IgD-negative memory B cell (primary cell): Measurements from ENCODE around the gene DISP3. TPM values are rescaled to one million over a fixed set of nuclear protein-coding genes. Genes with fewer than 3 reads are reported as not detected.
A peak's percentile ranks its signal among the peaks of the same experiment; 100 is the strongest.

Experiments used
- H3K27ac Mint-ChIP-seq, 3 donors: one replicate each; pipeline ENCODE4 v1.8.0; 2020 to 2022; ENCODE audit warnings: mild to moderate bottlenecking in 3 of 3, mixed read lengths in 3 of 3, moderate library complexity in 1 of 3
- H3K27me3 Mint-ChIP-seq: one replicate; pipeline ENCODE4 v1.8.0; 2021; ENCODE audit warnings: mixed read lengths
- H3K36me3 Mint-ChIP-seq: one replicate; pipeline ENCODE4 v1.8.0; 2020; ENCODE audit warnings: mild to moderate bottlenecking, mixed read lengths
- H3K4me1 Mint-ChIP-seq, 3 donors: one replicate each; pipeline ENCODE4 v1.8.0; 2020 to 2022; ENCODE audit warnings: mixed read lengths in 3 of 3, mild to moderate bottlenecking in 1 of 3
- H3K4me3 Mint-ChIP-seq, 4 donors: one replicate each; pipeline ENCODE4 v1.8.0; 2020 to 2022; ENCODE audit warnings: mild to moderate bottlenecking in 4 of 4, mixed read lengths in 4 of 4, moderate library complexity in 3 of 4
- H3K9me3 Mint-ChIP-seq, 3 donors: one replicate each; pipeline ENCODE4 v1.8.0; 2020 to 2021; ENCODE audit warnings: mixed read lengths in 3 of 3, mild to moderate bottlenecking in 1 of 3
- polyA plus RNA-seq: library from polyadenylated mRNA; unstranded; fragments of 300-500 nt; fragmentation: Illumina TruSeq; gene quantifications from one replicate; pipeline ENCODE4 v1.2.3, GENCODE V29; 2021

Gene DISP3
- polyA plus RNA-seq, 1 donor from 2014 or later, result not detected

DNA sequence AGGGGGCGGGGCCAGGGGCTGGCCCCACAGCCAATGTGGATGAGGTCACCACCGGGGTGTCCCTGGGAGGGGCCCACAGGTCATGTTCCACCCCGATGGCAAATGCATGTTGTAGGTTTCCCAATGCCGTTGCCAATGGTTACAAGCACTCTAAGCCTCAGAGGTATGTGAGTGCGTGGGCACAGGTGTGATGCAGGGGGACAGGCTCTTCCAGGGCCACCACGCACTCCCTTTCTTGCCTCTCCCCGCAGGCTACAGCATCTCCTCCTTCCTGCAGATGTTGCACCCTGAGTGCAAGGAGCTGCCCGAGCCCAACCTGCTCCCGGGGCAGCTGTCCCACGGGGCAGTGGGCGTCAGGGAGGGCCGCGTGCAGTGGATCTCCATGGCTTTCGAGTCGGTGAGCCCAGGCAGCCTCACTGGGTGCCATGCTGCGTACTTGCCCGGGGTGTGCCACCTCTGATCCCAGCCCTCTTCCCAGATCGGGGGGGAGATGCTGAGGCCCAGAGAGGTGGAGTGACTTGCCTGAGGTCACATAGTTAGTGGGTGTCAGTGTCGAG is 52.4 kb downstream of the DISP3 start:
- Mint-ChIP-seq H3K27me3 (peaks cover 2% of the 10 kb centered on the region), H3K4me1 (no peaks in the 10 kb centered on the region), H3K4me3 (no peak overlapping the region), H3K36me3 (no peaks in the 10 kb centered on the region), H3K9me3 (no peaks in the 10 kb centered on the region), H3K27ac (no peak overlapping the region)

DNA sequence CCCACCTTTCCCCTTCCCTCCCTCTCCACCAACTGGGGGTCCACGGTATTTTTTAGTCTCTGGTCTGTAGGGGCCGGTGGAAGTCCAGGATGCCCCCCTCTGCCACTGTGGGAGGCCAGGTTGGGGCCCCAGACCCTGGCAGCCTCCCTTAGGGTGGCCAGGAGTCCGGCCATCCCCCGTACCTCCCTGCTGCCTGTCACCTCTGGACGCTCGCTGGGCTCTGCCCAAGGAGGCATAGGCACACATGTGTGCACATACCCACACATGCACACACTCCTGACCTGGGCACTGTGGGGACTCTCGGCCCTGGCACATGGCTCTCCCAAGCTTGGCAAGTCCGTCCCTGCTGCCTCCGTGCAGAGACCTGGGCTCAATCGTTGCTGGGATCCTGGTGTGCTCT is 53.0 kb downstream of the DISP3 start:
- H3K27ac Mint-ChIP-seq, result no peak overlapping the region
- H3K27me3 Mint-ChIP-seq, result peaks cover 2% of the 10 kb centered on the region
- H3K4me3 Mint-ChIP-seq, result no peak overlapping the region
- no peaks in the 10 kb centered on the region for H3K9me3 Mint-ChIP-seq
- H3K36me3 Mint-ChIP-seq, result no peaks in the 10 kb centered on the region
- no peaks in the 10 kb centered on the region for H3K4me1 Mint-ChIP-seq

DNA sequence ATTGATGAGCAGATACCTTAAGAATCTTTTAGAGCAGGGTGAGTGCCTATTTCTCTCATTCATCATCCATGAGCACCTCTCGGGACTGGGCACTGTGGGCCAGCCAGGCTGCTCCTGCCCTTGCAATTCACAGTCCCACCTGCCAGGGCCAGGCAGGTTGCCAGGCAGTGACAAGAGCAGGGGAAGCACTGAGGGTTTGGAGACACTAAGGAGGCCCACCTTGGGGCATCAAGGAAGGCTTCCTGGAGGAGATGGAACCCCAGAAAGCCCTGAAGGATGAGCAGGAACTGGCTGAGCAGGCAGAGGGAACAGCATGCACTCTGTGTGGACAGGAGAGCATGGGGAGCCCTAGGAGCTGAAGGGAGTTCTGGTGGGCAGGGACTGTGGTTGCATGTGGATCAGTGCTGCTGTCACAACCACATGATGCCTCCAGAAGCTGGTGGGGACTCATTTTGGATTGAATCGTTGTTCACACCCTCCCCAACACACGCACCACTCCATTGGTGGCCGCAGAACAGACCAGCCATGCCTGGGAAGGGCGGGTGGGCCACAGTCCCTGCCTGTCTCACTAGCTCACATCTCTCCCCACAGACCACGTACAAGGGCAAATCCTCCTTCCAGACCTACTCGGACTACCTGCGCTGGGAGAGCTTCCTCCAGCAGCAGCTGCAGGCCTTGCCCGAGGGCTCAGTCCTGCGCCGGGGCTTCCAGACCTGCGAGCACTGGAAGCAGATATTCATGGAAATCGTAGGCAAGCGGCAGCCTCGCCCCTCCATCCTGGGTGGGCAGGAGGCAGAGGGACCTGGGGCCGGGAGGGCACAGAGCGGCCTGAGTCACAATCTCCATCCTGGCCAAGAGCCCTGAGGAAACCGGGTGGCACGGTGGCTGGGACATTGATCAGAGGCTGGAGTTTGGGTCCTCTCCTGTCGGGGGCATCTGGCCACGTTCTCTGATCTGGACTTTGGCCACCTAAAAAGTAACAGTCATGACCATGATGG is 55.1 kb downstream of the DISP3 start:
- no peaks in the 10 kb centered on the region for H3K4me1 Mint-ChIP-seq
- peaks cover 2% of the 10 kb centered on the region for H3K27me3 Mint-ChIP-seq
- no peak overlapping the region for H3K4me3 Mint-ChIP-seq
- H3K36me3 Mint-ChIP-seq, result no peaks in the 10 kb centered on the region
- H3K9me3 Mint-ChIP-seq, result no peaks in the 10 kb centered on the region
- peak overlapping the region in 1 of 3 donors; percentile 73 for H3K27ac Mint-ChIP-seq

DNA sequence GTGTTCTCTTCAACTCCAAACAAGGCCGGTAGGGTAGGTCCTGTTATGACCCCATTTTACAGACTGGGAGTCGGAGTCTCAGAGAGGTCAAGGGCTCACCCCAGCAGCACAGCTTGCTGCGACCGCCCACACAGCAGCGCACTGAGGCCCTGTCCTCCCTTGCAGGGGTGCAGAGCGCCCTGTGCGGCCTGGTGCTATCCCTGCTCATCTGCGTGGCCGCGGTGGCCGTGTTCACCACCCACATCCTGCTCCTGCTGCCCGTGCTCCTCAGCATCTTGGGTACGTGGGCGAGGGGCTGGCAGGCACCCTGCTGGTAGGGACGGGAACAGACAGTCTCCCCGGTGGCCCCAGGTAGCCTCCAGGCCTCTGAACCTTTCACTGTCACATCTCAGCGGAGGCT is 55.9 kb downstream of the DISP3 start:
- Mint-ChIP-seq H3K4me3 (no peak overlapping the region), H3K27ac (no peak overlapping the region), H3K4me1 (no peaks in the 10 kb centered on the region), H3K27me3 (peaks cover 2% of the 10 kb centered on the region), H3K9me3 (no peaks in the 10 kb centered on the region), H3K36me3 (no peaks in the 10 kb centered on the region)

DNA sequence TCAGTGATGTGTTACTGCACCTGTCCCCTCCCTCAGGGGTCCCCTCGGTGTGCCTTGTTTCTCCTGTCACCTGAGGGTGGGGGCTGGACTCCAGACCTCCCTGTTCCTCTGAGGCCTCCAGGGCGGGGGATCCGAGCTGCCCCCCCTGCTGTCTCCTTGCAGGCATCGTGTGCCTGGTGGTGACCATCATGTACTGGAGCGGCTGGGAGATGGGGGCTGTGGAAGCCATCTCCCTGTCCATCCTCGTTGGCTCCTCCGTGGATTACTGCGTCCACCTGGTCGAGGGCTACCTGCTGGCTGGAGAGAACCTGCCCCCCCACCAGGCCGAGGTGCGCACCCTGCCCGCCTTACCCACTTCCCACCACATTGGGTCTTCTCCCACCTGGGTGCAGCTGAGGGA is 56.4 kb downstream of the DISP3 start:
- Mint-ChIP-seq H3K9me3 (no peaks in the 10 kb centered on the region), H3K27me3 (peaks cover 2% of the 10 kb centered on the region), H3K27ac (no peak overlapping the region), H3K4me3 (no peak overlapping the region), H3K4me1 (no peaks in the 10 kb centered on the region), H3K36me3 (no peaks in the 10 kb centered on the region)

DNA sequence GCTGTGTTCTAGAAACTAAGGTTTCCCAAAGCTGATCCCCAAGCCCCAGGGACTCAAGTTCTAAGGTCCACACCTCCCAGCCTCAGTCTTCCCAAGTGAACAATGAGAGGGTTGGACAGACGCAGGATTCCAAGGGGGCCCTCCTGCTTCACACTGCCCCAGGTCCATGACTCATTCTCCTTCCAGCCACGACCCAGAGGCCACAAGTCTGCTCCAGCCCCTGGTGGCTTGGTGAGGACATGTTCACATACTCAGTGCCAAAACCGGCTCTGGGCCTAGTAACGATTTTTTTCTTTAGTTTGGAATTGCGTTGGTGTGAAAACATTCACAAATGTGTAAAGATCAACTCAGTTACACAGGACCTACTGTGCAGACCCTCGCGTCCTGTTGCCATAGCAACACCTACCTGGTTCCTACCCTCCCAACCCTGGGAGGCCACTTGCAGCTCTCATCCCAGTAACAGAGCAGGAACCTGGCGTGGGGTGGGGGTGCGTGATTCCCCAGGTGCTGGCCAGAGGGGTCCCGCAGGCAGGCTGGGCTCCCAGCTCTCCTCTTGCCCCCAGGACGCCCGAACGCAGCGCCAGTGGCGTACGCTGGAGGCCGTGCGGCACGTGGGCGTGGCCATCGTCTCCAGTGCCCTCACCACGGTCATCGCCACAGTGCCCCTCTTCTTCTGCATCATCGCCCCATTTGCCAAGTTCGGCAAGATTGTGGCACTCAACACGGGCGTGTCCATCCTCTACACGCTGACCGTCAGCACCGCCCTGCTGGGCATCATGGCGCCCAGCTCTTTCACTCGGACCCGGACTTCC is 57.0 kb downstream of the DISP3 start:
- H3K4me3 Mint-ChIP-seq, result no peak overlapping the region
- H3K27ac Mint-ChIP-seq, result no peak overlapping the region
- H3K27me3 Mint-ChIP-seq, result peaks cover 4% of the 10 kb centered on the region

DNA sequence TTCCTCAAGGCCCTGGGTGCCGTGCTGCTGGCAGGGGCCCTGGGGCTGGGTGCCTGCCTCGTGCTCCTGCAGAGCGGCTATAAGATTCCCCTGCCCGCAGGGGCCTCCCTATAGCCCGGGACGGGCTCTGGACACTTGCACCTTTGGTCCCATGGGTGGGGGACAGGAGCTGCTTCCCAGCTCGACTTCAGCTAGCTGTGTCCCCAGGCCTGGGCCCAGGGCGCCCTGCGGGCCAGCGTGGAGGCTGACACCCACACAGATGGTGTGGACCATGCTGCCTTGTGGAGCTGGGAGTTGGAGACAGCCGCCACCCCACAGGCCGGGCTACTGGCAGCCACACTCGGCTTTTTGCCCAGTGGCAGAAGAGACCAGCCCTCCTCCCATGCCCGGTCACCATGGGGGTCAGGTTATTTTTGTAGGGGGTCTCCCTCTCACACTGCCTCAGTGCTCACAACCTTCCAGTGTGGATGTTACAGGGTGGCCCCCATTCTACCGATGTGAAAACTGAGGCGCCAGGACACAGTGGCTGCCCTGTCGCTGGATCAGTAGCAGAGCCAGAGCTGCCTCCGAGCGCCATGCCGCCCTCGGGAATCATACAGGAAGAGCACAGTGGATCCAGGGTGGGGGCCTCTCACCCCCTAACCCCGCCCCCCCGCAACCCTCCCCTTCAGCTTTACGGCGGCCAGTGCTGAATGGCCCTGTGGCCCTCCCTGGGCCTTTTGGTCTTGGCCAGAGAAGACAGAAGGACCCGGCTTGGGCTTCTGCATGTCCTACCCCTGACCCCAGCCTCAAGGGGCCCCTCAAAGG is 57.8 kb downstream of the DISP3 start:
- no peaks in the 10 kb centered on the region for H3K36me3 Mint-ChIP-seq
- H3K27ac Mint-ChIP-seq, result no peak overlapping the region
- no peaks in the 10 kb centered on the region for H3K9me3 Mint-ChIP-seq
- H3K27me3 Mint-ChIP-seq, result peaks cover 4% of the 10 kb centered on the region
- H3K4me1 Mint-ChIP-seq, result no peaks in the 10 kb centered on the region
- no peak overlapping the region for H3K4me3 Mint-ChIP-seq

More for the DNA sequence above, 57.0 kb downstream of the DISP3 start:
- no peaks in the 10 kb centered on the region for H3K9me3 Mint-ChIP-seq
- H3K36me3 Mint-ChIP-seq, result no peaks in the 10 kb centered on the region
- no peaks in the 10 kb centered on the region for H3K4me1 Mint-ChIP-seq

DNA sequence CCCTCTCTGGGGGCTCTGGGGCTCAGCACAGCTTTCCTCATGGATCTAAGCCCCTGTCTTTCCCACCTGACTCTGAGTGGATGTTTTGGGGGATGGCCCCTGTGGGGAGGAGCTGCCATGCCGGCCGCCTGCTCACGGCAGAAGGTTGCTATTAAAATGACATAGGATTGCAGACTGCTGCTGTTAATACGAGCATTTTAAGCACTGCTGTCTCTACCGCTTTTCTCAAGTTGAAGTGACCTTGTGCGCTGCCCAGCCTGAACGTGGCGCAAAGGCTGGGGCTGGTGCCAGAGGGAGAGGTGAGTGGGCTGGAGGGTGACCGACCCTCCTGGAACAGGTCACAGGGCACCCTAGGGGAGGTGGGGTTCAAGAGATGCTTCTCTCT is 58.4 kb downstream of the DISP3 start:
- Mint-ChIP-seq H3K9me3 (no peaks in the 10 kb centered on the region), H3K4me3 (no peak overlapping the region), H3K4me1 (no peaks in the 10 kb centered on the region), H3K36me3 (no peaks in the 10 kb centered on the region), H3K27ac (no peak overlapping the region), H3K27me3 (peaks cover 9% of the 10 kb centered on the region)

DNA sequence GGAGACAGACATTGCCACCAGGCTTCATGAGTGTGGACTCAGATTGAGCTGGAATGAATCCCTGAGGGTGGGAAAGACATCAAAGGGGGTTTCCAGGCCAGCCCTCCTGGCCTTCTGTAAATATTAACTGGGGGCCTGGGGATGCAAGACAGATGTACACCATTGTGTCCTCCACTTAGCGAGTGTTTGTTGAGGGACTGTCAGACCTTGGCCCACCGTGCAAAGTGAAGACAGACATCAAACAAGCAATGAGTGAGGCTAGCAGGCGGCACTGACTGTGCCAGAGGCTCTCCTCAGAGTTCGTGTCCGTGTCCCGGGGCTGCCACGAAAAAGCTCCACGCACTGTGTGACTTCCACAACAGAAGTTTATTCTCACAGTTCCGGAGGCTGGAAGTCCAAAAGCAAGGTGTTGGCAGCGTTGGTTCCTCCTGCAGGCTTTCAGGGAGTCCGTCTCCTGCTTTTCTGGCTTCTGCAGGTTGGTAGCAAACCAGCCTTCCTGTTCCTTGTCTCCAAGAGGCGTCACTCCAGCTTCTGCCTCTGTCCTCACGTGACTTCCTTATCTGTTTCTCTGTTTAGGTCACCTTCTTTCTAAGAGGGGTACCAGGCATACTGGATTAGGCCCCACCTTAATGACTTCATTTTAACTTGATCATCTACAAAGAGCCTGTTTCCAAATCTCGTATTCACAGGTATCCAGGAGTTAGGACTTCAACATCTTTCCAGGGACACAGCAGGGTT is 59.1 kb downstream of the DISP3 start:
- peaks cover 9% of the 10 kb centered on the region for H3K27me3 Mint-ChIP-seq
- H3K27ac Mint-ChIP-seq, result no peak overlapping the region
- no peaks in the 10 kb centered on the region for H3K9me3 Mint-ChIP-seq
- H3K4me1 Mint-ChIP-seq, result no peaks in the 10 kb centered on the region
- no peaks in the 10 kb centered on the region for H3K36me3 Mint-ChIP-seq
- H3K4me3 Mint-ChIP-seq, result no peak overlapping the region

DNA sequence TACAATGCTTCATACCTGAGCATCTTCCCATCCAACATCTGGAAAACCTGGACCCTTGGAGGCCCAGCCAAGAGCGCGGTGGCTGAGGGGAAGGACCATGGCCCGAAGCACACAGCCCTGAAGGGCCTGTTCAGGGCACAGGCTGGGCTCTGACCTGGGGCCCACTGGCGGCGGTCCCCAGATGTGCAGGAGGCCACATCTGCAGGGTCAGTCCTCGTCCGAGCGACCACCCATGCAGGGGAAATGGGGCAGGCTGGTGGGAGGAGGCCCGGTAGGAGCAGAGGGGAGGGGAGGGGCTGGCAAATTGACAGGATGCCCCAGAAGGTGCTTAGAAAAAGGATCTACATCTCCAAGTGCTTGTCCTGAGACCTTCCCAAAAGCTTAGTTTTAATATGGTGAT is 59.9 kb downstream of the DISP3 start:
- H3K4me3 Mint-ChIP-seq, result no peak overlapping the region
- H3K9me3 Mint-ChIP-seq, result no peaks in the 10 kb centered on the region
- H3K27me3 Mint-ChIP-seq, result peaks cover 12% of the 10 kb centered on the region
- no peaks in the 10 kb centered on the region for H3K36me3 Mint-ChIP-seq
- no peaks in the 10 kb centered on the region for H3K4me1 Mint-ChIP-seq
- no peak overlapping the region for H3K27ac Mint-ChIP-seq

DNA sequence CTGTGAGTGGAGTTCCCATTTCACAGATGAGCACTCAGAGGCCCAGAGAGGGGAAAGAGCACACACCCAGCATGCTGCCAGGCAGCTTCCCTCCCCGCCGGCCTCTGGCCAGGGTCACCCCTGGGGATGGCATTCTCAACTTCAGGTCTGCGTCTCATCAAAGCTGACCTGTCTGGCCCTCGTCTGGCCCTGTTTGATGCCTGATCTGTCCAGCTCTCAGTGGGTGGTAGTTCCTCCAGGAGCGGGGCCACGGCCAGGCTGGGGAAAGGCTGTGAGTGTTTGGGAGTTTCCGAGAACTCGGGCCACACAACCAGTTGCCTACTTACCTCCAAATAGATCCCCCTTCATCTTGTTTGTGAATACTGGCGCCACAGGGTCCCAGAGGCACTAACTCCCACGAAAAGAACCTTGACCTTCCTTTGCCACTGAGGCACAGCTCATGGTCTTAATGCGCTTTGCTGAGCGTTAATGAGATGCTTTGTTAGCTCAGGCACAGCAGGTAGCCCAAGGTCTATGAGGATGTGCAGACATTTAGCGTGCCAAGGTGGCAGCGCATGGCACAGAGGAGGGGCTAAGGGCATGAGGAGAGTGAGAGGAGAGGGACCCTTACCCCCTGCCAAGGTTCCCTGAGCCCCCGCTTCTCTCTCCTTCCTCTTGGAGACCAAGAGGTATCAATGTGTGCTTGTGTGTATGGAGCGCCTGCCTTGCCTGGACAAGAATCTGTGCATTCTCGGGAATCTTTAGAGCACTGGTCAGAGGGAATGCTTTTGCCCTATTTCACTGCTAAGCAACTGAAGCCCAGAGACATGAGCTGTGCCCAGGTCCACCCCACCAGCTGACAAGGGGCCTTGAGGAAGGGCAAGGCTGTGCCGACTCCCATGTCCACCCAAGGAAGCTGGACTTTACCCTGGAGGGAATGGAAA is 61.2 kb downstream of the DISP3 start:
- H3K9me3 Mint-ChIP-seq, result no peaks in the 10 kb centered on the region
- no peak overlapping the region for H3K27ac Mint-ChIP-seq
- no peak overlapping the region for H3K4me3 Mint-ChIP-seq
- peaks cover 12% of the 10 kb centered on the region for H3K27me3 Mint-ChIP-seq
- H3K36me3 Mint-ChIP-seq, result no peaks in the 10 kb centered on the region
- no peaks in the 10 kb centered on the region for H3K4me1 Mint-ChIP-seq

DNA sequence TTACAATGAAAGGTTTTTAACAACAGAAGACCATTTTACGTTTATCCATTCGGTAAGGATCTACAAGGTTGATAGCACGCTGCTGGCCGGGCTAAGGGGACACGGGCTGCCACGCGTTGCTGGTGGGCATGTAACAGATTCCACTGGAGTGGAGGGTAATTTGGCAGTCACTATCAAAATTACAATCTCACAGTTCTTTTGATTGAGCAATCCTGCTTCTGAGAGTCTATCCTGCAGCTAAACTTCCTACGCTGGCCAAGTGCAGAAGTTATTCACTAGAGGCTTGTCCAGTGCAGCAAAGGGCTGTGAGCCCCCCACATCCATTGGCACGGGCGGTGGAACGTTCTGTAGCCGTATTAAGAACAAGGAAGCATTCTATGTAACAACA is 61.8 kb downstream of the DISP3 start:
- Mint-ChIP-seq H3K36me3 (no peaks in the 10 kb centered on the region), H3K27me3 (peaks cover 12% of the 10 kb centered on the region), H3K4me1 (no peaks in the 10 kb centered on the region), H3K9me3 (no peaks in the 10 kb centered on the region), H3K27ac (no peak overlapping the region), H3K4me3 (peak overlapping the region in 1 of 4 donors; percentile 7)

DNA sequence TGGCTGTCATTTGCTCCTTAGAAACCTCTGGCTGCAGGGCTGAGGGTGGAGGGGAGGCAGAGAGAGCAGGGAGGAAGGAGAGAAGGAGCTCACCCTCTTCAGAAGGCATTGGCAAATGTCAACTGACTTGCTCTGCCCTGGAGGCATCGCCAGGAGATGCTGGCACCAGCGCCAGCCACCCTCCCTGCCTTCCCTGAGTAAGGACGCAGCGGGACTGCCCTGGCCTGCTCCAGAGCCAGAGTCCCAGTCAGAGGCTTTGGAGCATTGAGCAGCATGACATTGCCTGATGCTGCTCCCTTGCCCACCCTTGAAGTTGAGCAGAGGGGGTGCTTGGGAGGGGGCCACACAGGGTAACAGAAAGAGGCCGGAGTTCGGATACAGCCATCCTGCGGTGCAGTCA is 62.3 kb downstream of the DISP3 start:
- Mint-ChIP-seq H3K4me3 (peak overlapping the region in 1 of 4 donors; percentile 40), H3K36me3 (no peaks in the 10 kb centered on the region), H3K4me1 (no peaks in the 10 kb centered on the region), H3K9me3 (no peaks in the 10 kb centered on the region), H3K27me3 (peaks cover 12% of the 10 kb centered on the region), H3K27ac (no peak overlapping the region)
